ENCODE data around the gene CDCA3.

GRCh38 chr12:6873094-6874014 lies 22.3 kb upstream of the CDCA3 start, which contains the start of gene SPSB2:
- TF ChIP-seq CTCF (IDR thresholded peaks at IDR 0.05) (peak in 2 of 6 experiments; percentile 18 to 37), POLR2AphosphoS5 (IDR thresholded peaks at IDR 0.05) (peak; percentile 54 to 82)

Data from upper lobe of left lung (tissue), 4 donors.